GM18502 (cell line): ENCODE results near the gene TRIO.

Source experiments
- ATAC-seq: cut with Tn5 transposase; IDR thresholded peaks from one replicate; pipeline ENCODE4 v1.9.1; 2021; ENCODE audit warnings: mild to moderate bottlenecking; ENCODE audit not compliant: unreplicated experiment, poor library complexity

TRIO gene

DNA sequence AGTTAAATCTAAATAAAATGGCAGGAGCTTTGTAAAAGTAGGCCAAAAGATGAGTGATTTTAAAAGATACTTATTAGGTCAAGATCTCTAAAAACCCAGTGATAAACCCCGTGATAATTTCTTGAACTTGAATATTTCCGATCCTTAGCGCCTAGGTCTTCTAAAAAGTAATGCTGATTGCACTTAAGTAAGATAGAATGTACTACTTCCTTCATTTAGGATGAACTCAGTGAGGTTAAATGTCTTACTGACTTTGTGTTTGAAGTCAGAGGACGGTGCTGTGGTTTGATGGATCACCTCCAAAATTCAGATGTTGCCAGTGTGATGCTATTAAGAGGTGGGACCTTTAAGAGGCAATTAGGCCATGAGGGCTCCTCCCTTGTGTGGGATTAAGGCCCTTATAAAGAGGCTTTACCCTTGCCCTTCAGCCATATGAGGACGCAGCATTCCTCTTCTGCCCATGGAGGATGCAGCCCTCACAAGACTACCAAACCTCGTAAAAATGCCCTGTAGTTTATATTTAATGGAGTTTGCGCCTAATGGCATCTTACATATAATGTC is 130.1 kb downstream of the TRIO start:
- ATAC-seq: no peak

DNA sequence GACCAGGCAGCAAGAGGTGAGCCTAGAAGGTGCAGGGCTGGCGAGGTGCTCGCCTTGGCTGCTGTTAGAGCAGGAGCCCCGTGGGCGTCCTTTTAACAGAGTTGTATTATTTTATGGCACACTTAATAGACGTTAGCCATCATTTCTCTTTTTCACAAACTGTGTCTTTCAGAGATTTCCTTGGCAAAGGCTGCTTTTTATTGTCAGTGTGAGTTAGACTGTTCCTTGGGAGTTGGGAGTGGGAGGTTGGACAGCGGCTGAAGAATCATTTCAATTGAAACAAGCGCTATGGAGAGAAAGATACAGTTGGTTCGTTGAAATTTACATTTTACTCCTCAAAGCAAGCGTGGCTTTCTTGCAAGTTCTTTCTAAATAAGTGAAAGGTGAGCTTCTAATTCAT is 133.2 kb downstream of the TRIO start:
- ATAC-seq: no peak

DNA sequence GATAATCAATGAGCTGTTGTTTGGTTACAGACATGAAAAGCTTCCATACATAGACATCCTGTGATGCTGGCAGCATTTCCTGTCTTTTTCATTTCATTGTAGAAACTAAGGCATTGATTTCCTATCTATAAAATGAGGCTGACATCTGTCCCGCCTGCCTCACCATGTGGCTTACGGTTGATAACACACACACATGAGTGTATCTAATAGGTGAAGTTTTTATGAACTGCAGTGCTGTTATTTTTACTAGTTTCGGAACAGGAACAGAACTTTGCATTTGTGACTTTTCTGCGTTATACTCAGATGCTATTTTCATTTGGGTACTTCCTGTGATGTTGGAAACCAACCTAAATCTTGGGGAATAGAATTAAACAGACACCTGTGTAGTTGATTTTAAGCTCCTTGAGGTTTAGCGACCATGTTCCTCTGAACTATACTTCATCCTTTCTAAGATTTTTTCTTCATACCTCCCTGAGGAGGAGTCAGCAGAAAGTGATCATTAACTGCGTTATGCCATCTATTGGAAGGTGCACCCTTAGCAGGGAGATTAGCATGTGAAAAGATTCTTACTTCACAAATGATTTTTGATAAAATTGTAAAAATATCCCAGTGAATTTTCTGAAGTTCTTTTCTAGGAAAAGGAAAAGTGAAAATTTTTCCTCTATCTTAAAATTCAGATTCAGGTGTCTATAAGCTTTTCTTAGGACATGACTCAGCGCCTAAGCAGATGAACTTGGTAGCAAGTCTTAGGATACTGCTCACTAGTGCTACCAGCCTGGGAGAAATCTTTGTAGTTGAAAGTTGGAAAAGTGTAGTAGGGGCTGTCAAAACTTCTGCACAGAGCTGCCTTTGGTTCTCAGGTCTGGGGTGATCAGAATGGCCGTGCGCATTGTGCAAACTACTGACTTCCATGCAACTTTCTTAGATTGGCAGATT is 134.5 kb downstream of the TRIO start:
- peak; percentile 53 for ATAC-seq

DNA sequence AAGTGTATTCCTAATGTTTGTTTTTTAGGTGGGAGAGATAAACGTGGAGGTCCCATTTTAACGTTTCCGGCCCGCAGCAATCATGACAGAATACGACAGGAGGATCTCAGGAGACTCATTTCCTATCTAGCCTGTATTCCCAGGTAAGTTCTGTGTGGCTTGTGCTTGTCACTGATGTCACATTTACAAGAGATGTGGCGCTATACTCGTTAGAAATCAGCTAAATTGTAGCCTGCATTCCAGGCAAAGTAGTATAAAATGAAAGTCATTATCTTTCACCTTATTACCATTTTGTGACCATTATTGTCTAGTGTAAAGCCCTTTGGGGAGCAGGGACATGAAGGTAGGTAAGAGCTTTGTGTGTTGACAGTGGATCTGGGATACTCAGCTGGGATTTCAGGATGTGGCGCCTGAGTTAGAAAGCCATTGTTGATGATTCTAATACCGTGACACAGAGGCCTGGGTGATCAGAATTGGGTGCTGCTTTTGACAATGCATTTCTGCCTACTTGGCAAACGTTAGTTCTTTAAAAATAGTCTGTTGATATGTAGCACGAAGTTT is 137.2 kb downstream of the TRIO start:
- ATAC-seq: no peak

DNA sequence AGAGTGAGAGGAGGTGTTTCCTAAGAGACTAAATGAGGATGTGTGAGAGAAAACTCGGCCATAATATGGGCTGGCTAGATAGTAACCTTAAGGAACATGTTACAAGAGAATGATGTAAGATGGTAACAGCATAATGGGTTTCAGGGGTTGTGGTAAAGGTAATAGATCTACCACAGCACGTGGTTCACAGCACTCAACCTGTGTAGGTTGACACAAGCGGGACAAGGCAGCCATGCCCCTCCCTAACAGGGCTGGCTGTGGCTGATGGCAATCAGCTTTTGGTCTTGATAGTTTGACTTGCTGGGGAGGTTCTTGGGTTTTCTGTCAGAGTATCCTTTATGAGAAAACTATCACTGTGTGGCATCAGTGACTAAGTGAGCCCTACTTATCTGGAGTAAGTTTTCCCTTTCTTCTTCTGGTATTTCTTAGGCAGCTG is 138.6 kb downstream of the TRIO start:
- peak; percentile 56 for ATAC-seq

DNA sequence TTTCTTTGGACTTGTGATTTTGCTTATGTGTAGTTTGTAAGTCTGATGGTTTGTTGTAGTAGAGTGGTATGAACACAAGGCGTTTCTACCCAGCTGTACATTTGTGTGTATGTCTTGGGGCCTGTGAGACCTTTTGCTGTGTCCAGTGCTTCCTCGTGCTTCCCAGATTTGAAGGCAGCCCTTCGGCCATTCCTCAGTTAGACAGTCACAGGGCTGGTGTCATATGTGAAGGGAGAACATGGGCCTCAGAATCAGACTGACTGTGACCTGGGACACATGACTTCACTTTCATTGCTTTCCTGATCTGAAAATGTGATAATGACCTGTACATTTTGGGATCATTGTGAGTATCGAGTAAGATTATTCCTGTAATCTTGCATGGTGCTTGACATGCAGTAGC is 140.0 kb downstream of the TRIO start:
- no peak for ATAC-seq

DNA sequence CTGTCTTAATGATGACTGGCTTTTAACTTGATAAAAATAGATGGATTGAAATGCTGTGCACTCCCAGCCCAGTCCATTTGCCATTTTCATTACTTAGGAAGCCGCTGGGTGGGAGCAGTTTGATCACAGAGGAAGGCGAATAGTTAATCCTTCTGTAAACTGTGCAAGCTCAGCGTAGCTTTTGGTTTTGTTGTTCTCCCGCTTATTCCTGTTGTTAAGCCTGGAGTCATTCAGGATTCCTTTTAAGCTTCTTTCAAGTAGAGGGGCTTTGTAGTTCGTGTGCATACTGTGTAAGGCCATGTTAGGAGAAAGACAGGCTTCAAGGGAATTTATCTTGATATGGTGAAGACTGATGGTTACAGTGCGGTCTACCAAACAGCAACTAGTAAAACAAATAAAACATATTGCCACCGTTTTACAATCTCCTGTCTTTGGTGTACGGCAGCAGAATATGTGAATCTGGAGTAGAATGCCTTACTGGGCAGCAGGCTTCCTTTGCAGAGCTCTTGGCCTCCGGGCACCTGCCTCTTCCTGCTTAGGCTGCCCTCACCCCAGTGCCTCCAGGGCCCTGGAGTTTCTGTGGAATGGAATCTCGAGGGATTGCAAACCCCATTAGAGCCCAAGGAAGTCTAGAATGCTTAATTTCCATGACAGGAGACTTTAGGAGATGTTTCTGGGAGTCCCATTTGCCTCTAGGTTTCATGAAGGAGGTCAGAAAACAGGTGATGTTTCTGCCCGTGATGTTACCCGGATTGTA is 141.4 kb downstream of the TRIO start:
- no peak for ATAC-seq

DNA sequence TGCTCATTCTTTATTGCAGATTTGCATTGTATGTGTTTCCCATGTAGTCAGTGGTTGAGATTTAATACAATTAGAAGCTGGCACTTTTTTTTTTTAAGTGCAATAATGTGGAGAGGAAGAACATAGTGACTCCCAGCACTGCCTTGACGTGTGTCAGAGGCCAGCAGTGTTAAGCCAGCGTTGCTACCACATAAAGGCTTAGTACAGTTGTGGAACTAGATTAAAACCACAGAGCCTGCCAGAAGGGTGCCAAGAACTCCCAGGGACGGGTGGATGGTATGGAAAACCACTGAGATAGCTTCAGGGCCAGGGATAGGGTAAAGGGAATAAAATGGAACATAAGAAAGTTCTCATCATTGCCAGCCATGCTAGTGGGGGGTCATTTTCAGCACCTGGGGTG is 142.9 kb downstream of the TRIO start:
- ATAC-seq: no peak

DNA sequence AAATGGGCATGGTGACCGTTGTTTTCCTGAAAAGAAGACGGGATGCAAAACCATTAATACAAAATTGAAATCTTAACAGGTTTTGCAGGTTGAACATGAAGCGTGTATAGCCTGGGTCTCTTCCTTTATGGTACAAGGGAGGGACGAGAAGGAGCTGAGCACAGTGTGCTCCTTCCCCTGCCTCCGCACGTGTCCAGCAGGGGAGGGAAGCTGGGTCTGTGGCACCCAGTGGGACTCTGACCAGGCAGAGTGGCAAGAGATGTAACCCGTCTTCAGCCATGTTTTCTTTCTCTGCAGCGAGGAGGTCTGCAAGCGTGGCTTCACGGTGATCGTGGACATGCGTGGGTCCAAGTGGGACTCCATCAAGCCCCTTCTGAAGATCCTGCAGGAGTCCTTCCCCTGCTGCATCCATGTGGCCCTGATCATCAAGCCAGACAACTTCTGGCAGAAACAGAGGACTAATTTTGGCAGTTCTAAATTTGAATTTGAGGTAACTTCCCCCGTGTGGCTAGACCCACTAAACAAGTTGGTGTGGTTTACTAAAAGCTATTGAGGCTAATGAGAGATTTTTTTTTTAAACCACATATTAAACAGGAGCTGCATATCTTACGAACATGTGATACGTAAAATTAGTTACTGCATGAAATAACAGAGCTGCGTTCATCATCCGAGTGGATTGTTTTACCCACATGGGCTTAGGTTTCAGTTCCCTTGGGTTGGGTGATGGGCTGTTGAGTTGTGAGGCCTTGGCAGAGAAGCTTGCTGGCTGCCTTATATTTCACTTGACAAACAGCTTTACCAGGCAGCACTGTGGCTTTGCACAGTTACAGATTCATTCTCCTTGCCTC is 143.7 kb downstream of the TRIO start:
- peak; percentile 88 for ATAC-seq

DNA sequence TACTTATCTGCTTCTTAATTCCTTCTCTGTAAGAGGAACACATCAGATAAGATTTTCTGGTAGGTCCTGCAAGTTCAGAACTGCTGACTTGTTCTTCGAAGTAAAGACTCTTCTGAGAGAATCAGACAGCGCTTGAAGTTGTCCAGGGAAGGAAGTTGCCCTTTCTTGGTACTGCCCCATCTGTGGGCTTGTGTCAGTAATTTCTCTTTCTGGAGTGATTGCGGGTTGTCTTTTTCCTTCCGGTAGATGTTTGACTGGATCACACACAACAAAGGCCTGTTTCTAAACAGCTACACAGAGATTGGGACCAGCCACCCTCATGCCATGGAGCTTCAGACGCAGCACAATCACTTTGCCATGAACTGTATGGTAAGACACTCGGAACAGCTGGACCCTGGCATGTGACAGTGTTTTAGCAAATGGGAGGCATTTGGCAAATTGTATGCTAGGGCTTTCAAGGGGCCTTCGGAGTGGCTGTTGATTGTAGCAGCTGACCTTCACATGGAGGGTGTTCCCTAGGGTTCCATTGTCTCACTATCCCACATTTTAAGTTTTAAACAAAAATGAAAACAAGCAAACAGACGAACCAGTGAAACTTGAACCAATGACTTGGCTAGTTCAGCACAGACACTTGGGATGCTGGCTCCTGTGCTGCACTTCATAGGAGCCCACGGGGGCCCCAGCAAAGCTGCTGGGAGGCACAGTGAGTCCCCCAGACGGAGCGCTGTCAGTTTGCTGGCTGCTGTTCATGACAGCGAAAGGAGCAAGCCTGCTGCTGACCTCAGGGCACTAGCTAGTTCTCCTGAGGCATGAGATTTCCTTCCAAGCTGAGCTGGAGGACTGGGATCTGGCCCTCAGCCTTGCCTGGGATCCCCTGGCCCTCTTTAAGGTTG is 149.9 kb downstream of the TRIO start:
- ATAC-seq: no peak

DNA sequence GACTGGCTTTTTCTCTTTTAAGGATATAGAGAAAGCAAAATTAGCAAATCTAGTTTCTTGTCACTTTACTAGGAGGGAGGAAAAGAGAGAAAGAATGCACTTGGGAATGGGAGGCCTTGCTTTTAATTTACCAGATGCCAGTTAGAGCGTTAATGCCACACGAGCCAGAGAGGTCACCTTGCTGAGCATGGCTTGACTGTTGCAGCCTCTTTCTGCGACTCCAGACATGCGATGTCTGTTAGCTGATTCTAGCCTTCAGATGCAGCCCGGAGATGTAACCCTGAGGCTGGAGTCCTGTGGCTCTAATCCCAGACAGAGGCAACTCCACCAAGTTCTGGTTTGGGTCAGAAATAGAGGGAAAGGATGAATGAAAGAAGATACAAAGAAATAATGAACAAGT is 152.5 kb downstream of the TRIO start:
- ATAC-seq: no peak

DNA sequence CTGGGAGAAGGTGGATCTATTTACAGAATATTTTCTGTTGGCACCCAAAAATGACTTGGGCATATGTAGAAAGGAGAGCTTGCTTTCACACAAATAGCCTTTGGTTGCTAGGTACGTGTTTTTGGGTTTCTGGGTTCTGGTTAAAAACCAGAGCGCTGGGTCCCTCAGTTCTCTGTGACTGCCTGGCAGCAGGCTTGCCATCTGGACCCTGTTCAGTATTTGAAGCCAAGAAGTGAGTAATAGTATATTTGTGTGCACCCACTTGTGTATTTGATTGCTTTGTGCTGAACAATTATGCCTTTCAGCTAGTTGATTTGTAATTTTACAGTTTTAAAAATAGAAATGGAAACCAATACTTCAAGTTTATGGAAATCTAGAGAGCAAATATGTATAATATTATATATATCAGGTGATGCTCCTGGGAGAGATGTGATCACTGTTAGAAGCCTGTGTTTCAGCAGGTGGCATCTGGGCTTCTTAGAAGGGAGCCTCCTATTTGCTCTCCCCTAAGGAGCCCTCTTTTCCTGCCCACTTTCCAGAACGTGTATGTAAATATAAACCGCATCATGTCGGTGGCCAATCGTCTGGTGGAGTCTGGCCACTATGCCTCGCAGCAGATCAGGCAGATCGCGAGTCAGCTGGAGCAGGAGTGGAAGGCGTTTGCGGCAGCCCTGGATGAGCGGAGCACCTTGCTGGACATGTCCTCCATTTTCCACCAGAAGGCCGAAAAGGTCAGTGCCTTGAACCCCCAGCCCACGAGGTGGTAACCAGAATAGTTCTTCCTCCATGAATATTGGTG is 153.6 kb downstream of the TRIO start:
- ATAC-seq: no peak

DNA sequence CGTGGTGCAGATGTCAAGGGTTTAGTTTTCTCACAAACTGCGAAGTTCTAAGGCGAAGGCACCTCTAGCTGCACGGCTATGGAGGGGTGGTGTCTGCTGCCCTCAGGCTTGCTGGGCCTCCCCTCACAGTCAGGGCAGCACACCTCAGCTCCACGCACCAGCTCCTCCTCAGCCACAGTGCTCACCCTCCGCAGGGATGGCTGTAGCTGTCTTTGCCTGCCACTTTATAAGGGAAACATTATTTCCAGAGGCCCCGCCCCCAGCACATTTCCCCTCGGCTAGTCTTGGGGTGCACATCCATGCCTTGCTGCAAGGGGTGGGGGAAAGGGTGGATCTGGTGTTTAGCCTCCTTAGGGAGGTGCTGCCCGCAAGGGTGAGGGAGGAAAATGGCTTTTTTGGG is 154.6 kb downstream of the TRIO start:
- ATAC-seq: no peak

DNA sequence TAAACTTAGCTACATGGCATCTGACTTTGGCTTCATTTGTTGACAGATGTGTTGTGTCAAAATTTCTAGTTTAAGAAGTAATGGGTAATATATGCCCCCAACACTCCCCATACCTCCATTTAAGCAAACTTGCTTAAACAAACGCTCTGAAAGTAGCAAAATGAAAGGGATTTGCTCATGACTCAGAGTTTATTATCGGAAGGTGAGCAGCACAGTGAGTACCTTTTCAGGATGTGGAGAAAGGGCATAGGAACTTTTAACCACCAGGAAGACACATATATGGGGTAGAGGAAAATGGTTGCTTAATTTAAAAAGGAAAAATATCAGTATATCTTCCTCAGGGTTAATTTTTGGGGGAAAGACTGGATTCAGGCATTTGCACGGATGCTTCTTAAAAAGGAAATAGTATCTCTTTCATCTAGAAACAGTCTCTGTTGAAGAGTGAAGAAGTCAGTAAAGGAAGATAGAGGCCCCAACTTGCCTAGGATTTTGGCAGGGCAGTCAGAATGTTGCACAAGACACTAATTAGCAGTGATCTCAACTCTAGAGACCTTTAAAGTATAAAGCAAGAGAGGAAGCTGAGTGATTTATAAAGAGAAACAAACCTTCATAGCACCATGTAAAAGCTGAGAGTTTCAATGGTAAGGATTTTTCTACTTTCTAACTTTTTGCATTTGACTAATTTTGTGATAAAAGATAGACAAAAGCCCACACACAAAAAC is 155.1 kb downstream of the TRIO start:
- no peak for ATAC-seq

DNA sequence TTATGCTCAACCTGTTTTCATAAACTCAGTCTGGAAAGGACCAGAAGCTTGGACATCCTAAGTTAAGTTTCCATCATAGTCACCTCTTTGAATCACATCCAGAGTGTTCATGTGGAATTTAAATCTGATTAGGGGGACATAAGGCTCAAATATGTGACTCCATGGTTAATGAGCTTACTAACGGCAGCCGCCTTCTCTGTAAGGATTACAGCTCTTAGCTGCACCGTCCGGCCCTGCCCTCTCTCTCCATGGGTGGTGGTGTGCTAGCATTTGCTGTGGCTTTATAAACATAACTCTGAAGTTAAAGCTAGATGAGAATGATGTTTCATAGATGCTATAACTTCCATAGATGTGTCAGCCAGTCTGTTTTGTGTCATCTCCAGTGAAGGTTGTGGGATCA is 156.5 kb downstream of the TRIO start:
- ATAC-seq: no peak

DNA sequence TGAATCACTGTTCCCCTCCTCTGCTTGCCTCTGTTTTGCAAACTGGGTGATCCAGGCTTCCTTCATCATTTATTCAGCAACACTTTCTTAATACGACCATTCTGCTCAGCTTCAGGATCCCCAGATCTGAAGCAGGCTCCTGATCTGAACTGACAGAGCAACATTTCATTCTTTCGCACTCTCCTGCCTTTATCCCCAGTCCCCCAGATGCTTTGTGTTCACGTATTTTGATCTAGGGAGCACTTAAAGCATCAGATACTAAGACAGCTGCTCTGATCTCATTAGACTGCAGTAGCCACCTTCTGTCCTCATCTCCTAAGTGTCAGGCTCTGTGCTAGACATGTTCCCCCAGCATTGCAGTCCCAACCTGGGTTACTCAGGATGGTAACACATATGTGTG is 158.0 kb downstream of the TRIO start:
- no peak for ATAC-seq

DNA sequence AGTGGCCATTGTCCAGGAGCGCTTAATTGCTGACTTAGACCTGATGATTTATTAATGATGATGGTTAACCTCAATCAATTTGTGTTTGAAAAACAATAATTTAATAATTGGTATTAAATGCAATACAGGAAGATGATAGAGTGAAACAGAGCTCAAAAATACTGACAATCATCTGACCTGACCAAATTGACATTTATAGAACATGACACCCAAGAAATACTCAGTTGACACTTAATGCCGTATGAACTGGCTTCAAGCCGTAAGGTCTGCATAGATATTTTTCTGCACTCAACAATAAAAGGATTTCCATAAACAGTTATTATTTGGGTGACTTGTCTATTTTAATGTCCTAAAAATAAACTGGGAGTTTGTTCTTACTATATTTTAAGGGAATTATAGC is 159.2 kb downstream of the TRIO start:
- ATAC-seq: no peak

DNA sequence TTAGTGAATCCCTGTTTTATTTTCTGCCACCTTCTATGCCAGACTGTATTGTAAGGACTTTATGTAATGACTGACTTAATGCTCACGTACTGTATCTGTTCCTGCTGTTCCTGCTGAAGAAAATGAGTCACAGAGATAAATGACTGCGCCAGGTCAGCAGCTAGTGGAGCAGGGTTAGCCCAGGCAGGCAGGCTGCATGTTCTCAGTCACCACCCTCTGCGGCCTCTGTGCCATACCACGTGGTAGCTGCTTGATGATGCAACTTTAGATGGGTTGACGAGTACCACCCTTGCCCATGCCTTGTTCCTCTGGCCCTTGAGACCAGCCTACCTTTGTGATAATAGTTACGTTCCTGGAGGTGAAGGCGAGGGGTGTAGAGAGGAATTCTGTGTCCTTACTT is 161.9 kb downstream of the TRIO start:
- no peak for ATAC-seq
